HG03354 (cell line): ENCODE results near the gene USP48.
"Not testable (repeated sequence)": the region's sequence is repeated elsewhere in the genome, so short reads cannot be mapped to it uniquely, and the experiment has no call there.

Experiments used
- ATAC-seq: cut with Tn5 transposase; IDR thresholded peaks from one replicate; pipeline ENCODE4 v1.9.1; 2021; ENCODE audit warnings: mild to moderate bottlenecking; ENCODE audit not compliant: unreplicated experiment, poor library complexity, severe bottlenecking

Gene USP48

GRCh38 chr1:21631590-21631943 lies 151.4 kb downstream of the USP48 start:
- ATAC-seq: not testable (repeated sequence)

DNA sequence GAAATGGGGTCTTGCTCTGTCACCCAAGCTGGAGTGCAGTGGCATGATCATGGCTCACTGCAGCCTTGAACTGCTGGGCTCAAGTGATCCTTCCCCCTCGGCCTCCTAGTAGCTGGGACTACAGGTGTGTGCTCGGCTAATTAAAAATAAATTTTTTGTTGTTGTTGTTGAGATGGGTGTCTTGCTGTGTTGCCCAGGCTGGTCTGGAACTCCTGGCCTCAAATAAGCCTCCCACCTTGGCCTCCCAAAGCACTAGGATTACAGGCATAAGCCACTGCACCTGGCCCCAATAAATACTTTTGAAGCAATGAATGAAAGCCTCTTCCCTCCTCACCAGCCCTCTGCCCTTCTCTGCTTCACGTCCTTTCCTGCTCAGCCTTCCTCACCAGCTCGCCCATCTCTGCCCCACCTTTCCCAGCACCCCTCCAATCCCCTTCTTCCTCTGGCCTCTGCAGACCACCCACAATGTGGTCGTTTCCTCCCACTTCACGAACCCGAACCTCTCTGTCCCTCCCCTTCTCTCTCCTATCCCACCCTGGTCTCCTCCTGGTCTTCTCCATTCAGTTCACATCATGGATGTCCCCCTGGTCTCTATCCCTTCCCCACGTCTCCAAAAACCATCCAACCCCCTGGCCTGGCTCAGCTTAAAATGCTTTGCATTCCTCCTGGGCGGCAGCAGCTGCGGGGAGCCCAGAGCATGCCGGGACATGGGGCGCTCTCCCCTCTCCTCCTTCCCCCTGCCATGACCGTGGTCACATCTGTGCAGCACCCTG lies 152.2 kb downstream of the USP48 start:
- ATAC-seq: no peak

GRCh38 chr1:21629971-21630370 lies 153.0 kb downstream of the USP48 start:
- no peak for ATAC-seq

DNA sequence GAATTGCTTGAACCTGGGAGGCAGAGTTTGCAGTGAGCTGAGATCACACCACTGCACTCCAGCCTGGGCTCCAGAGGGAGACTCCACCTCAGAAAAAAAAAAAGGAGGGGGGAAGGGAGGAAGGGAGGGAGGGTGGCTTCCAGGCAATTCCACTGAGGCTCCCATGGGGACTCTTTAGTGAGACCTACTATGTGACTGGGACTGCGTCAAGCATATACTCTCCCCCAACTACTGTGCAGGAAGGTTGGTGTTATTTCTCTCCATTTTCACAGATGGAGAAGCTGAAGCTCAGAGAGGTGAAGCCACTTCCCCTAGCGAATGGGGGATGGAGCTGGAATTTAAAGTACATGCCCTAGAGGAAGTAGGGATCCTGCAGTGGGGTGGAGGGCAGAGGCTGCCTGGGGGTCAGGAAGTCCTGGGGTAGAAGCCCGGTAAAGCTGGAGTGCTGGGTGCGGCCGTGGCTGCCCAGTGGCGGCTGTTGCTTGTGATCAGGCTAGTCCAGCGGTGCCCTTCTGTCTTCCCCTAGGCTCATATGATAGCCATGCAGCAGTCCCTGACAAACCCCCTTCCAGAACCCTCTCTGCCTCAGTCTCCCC lies 154.1 kb downstream of the USP48 start:
- ATAC-seq: no peak
